Glomerular visceral epithelial cell (primary cell): ENCODE results near the gene GTF2A1L.
"Not testable (repeated sequence)": the region's sequence is repeated elsewhere in the genome, so short reads cannot be mapped to it uniquely, and the experiment has no call there.

ENCODE experiments used
- DNase-seq: peaks from one replicate; pipeline ENCODE4 v3.0.0-alpha.2; 2016; ENCODE audit errors: extremely low spot score

GTF2A1L gene, protein sequence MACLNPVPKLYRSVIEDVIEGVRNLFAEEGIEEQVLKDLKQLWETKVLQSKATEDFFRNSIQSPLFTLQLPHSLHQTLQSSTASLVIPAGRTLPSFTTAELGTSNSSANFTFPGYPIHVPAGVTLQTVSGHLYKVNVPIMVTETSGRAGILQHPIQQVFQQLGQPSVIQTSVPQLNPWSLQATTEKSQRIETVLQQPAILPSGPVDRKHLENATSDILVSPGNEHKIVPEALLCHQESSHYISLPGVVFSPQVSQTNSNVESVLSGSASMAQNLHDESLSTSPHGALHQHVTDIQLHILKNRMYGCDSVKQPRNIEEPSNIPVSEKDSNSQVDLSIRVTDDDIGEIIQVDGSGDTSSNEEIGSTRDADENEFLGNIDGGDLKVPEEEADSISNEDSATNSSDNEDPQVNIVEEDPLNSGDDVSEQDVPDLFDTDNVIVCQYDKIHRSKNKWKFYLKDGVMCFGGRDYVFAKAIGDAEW

GRCh38 chr2:48617618-48618017, at the start of gene GTF2A1L:
TSS of gene GTF2A1L (plus strand) at chr2:48617856. CDS start at chr2:48617875, 19 bp downstream.
- no peak for DNase-seq

DNA sequence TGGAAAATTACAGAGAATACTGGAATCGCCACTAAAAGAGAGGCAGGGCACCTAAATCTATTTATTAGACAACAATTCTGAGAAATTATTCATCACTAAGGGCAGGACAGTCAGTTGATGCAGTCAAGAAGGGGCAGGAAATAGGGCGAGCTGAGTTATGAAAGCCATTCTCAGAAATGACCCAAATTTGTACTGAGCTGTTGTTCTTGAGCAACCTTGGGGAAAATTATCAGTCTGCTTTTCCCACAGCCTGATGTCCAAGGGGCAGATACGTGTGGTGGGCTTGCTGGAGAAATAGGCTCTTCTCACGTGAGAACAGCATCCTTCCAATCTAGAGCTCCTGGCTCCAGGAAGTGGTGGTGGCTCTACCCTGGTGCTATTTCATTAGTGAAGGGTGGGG, 49.1 kb upstream of the GTF2A1L start:
- DNase-seq: no peak

DNA sequence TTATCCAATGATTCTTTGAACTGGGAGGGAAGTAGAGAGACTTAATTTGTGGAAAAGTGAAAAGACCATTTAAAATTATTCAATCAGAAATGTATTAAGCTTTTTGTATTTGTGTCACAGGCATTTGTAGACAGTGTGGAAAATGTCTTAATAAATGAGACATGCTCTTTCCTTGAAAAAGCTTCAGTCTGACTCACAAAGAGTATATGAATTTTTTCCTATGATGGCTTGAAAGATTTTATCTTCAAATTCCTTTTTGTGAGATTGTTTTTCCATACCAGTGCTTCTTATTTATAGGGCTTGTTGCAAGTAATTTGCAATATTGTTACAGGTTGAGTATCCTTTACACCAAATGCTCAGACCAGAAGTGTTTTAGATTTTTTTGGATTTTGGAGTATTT, 48.2 kb upstream of the GTF2A1L start:
- DNase-seq: no peak

- no peak for DNase-seq
Observed at GRCh38 chr2:48572816-48573215, 44.8 kb upstream of the GTF2A1L start.

DNA sequence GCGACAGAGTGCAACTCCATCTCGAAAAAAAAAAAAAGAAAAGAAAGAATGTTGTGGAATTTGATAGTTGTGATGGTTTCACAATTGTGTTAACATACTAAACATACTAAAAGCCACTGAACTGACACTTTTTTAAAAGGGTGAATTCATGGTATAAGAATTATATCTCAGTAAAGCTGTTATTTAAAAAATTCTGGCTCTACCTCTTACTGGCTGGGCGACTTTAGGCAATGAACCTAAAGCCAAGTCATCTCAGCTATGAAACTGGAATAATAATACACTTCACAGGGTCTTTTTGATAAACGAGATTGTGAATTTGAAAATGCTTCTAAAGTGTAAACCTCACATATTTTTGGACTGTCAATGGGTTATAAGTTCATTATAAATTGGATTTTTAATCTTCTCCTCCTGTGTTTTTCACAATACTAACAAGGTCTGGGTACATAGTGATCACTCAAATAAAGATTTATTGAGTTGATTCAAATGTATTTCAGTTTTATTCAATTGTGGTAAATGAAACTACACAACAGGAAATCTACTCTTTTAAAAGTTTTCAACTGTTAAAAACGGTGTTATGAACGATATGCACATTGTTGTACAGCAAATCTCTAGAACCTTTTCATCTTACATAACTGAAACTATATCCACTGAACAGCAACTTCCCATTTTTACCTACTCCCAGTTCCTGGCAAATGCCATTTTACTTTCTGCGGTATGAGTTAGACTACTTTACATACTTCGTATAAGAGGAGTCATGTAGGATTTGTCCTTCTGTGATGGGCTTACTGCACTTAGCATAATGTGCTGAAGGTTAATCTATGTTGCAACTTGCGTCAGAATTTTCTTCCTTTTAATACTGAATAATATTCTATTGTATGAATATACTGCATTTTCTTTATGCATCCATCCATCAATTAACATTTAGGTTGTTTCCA, 43.0 kb upstream of the GTF2A1L start:
- DNase-seq: no peak

DNA sequence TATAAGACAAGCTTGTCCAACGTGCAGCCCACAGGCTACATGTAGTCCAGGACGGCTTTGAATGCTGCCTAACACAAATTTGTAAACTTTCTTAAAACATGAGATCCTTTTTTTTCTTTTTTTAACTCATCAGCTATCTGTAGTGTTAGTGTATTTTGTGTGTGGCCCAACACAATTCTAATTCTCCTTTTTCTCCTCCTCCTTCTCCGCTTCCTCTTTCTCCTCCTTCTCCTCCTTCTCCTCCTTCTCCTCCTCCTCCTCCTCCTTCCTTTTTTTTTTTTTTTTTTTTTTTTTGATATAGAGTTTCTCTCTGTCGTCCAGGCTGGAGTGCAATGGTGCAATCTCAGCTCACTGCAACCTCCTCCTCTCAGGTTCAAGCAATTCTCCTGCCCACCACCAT, 39.3 kb upstream of the GTF2A1L start:
- DNase-seq: no peak

DNA sequence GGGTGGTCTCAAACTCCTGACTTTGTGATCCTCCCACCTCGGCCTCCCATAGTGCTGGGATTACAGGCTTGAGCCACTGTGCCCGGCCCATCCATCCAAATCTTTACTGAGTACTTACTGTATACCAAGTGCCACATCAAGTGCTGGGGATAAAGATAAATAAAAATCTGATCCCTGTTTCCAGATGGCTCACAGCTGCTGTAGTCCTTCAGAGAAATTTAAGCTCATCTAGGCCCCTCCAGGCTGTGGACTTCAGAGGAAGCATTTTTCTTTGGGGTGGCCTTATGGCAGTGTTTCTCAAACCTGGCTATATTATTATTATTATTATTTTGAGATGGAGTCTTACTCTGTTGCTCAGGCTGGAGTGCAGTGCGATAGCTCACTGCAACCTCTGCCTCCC, 33.7 kb upstream of the GTF2A1L start:
- DNase-seq: no peak

DNA sequence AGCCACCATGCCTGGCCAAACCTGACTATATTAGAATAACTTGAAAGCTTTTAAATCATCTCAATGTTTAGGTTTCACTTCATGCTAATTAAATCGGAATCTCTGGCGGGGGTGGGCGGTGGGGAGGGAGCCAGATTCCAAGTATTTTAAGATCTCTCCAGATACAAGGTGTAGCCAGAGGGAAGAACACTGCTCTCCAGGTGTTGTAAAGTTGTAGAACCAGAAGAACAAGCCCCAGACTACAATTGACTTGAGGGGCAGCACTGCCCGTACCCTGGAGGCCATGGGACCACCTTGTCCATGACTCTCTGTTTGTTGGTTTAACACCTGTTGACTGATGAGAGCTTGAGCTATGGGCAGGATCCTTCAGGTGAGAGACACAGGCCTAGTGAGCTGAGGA, 33.1 kb upstream of the GTF2A1L start:
- no peak for DNase-seq

DNA sequence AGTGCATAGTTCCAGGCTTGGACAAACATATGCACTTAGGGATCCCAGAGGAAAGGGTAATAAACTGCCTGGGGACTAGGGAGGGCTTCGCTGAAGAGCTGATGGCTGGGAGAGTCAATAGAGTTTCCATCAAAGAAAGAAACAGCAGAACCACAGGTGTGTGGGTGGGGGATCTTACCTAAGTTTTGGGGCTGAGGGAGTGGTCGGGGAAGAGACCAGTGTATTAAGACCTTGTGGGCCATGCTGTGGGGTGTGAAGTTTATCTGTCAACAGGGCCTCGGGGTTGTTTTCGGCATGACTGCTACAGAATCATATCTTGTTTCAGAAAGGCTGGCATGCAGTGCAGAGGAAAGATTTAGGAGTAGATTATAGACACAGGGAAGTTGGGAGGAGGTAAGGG, 31.2 kb upstream of the GTF2A1L start:
- no peak for DNase-seq

GRCh38 chr2:48587560-48587959, 30.1 kb upstream of the GTF2A1L start:
- no peak for DNase-seq

DNA sequence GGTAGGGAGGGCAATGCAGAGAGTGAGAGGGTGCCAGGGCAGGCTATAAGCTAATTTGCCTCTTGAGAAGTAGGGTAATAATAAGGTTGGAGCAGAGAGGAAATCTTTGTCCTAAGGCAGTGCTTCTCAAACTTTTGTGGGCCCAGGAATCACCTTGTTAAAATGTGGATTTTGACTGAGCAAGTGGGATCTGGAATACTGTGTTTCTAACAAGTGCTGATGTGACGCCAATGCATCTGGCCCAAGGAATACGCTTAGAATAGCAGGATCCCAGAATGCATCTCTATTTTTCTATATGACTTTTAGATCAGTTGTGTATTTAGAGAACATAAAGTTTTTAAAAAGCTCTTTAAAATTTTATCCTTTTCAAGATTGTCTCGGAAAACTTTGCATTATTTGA, 29.7 kb upstream of the GTF2A1L start:
- DNase-seq: no peak

DNA sequence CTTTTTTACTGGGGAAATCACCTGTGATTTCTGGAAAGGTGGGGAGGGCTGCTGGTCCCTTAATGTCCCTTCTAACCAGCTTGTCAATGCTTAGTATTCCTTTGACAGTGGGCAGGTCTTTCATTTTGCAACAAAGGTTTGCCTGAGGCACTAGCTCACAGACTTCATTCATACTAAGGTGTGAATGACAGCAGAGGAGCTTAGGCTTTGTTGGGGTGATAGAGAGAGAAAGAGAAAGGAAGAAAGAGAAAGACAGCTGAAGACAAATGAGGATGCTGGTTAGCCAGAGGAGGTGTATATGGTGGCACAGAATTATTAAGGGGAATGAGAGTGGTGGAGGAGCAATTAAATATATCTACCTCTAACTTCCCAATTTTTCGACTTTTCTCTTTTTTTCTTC, 28.9 kb upstream of the GTF2A1L start:
- no peak for DNase-seq

- DNase-seq: peak; percentile 19
Observed at GRCh38 chr2:48589170-48589767, 28.4 kb upstream of the GTF2A1L start.

DNA sequence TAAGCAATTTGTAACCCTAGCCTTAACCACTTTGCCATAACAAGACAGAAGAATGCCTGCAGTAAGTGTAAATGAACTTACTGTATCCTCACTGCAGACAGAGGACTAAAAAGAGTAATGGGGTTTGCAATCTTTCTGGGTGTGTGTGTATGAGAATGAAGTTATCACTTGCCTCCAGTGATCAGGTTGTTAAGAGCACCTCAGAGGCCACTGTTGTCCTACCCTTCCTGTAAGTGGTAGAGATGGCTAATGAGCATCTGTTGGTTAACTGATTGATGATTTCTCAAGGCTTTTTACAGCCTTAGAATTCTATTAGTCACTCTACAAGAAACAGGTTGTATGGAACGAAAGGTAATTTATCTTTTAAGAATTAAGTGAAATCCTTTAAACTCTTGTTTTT, 27.6 kb upstream of the GTF2A1L start:
- DNase-seq: no peak

GRCh38 chr2:48592067-48592466, 25.6 kb upstream of the GTF2A1L start:
- DNase-seq: no peak

- not testable (repeated sequence) for DNase-seq
Observed at GRCh38 chr2:48596751-48597150, 20.9 kb upstream of the GTF2A1L start.

- no peak for DNase-seq
Observed at GRCh38 chr2:48597492-48597891, 20.2 kb upstream of the GTF2A1L start.

GRCh38 chr2:48600204-48600813, 17.3 kb upstream of the GTF2A1L start:
- DNase-seq: peak; percentile 29

DNA sequence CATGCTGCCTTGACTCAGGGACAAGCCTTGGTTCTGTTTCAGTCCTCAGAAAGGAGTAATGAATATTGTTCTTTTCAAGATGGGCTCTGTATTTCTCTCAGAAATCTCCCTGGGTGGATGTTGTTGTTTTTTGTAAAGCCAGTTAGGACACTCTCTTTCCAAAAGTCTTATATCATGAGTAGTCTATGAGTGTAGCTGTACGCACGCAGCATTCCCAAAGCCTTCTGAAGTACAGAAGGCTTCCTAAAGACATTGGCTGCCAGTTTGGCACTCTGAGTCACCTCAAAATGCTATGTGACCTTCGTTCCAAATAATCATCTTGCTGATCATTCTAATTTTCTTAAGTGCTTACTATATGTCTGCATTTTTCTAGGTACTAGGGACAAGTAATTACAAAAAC, 16.7 kb upstream of the GTF2A1L start:
- no peak for DNase-seq

DNA sequence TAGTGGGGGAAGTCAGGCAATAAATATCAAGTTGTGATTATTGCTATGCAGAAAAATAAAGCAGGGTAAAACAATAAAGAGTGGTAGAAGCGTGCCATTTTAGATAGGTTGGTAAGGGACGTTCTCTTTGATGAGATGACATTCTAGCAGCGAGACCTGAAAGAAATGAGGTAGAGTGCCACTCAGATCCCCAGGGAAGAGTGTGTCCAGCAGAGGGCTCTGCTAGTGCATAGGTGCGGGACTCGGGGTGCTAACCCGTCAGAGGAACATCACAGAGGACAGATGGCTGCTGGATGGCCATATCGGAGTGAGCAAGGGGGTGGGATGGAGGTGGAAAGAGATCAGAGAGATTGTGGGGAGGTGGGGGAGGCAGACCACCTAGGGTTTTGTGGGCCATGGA, 16.3 kb upstream of the GTF2A1L start:
- DNase-seq: no peak

DNA sequence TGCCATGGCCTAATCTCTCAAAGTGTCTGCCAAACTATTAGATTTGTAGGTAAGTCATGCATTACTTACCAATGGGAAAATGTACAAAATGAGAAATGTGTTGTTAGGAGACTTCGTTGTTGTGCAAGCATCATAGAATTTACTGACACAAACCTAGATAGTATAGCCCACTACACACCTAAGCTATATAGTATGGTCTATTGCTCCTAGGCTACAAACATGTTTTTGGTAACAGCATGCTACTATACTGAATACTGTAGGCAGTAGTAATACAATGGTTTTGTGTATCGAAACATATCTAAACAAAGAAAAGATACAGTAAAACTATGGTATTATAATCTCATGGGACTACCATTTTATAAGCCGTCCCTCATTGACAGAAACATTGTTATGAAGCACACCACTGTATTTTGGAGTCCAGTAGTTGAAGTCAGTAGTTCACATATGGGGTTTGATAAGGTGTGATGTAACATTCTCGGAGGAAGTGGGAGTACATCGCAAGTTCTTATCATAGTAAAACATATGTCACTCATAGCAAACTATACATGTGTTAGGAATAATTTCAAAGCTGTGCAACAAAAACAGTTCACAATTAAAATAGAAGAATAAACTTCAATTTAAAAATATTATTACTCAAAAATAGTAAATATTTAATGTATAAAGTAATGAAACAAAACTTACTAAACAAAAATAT, 12.0 kb upstream of the GTF2A1L start:
- no peak for DNase-seq
